Ectodermal cell (in vitro differentiated cells): ENCODE results near the gene ZNF414.

Source experiments
- H3K27ac ChIP-seq: 2 replicates; pipeline ENCODE4 v1.7.0; 2013; ENCODE audit warnings: mild to moderate bottlenecking, low read depth, low read length; ENCODE audit not compliant: insufficient read depth, poor library complexity, severe bottlenecking
- H3K27me3 ChIP-seq: 2 replicates; pipeline ENCODE4 v1.7.0; 2013; ENCODE audit warnings: mild to moderate bottlenecking, low read length; ENCODE audit not compliant: insufficient read depth, control insufficient read depth, poor library complexity, severe bottlenecking
- H3K36me3 ChIP-seq: one replicate; pipeline ENCODE4 v1.7.0; 2013; ENCODE audit warnings: low read length; ENCODE audit not compliant: control insufficient read depth, insufficient read depth
- H3K4me1 ChIP-seq: one replicate; pipeline ENCODE4 v1.7.0; 2013; ENCODE audit warnings: low read length; ENCODE audit not compliant: control insufficient read depth, insufficient read depth
- H3K4me3 ChIP-seq: 2 replicates; pipeline ENCODE4 v1.7.0; 2013; ENCODE audit warnings: low read depth, low read length, control low read depth; ENCODE audit not compliant: insufficient read depth
- H3K9me3 ChIP-seq: 2 replicates; pipeline ENCODE4 v1.7.0; 2013; ENCODE audit warnings: mild to moderate bottlenecking, low read length, moderate library complexity; ENCODE audit not compliant: control insufficient read depth
- WGBS, 2 experiments: methylation state at CpG; one replicate each; pipeline ENCODE4 v1.1.7; 2013; ENCODE audit warnings: missing lambda C conversion rate in 2 of 2; 5-methylcytosine and 5-hydroxymethylcytosine counted together

Gene ZNF414

GRCh38 chr19:8469613-8470368 lies 44.2 kb downstream of the ZNF414 start:
- H3K9me3 ChIP-seq: no peaks in the 10 kb centered on the region
- peaks cover 62% of the 10 kb centered on the region for H3K36me3 ChIP-seq
- peaks cover 18% of the 10 kb centered on the region for H3K4me1 ChIP-seq
- 84 to 87% methylated on average over 13 of the region's 13 CpGs for WGBS, 2 experiments
- no peaks in the 10 kb centered on the region for H3K27me3 ChIP-seq
- H3K27ac ChIP-seq: peak overlapping the region; percentile 64
- H3K4me3 ChIP-seq: no peak overlapping the region

GRCh38 chr19:8468761-8469373 lies 45.1 kb downstream of the ZNF414 start:
- H3K4me3 ChIP-seq: no peak overlapping the region
- peaks cover 69% of the 10 kb centered on the region for H3K36me3 ChIP-seq
- H3K9me3 ChIP-seq: no peaks in the 10 kb centered on the region
- H3K4me1 ChIP-seq: peaks cover 18% of the 10 kb centered on the region
- WGBS, 2 experiments: 94 to 96% methylated on average over 6 to 8 of the region's 8 CpGs
- no peaks in the 10 kb centered on the region for H3K27me3 ChIP-seq
- H3K27ac ChIP-seq: no peak overlapping the region

GRCh38 chr19:8468124-8468523 lies 45.8 kb downstream of the ZNF414 start:
- H3K27me3 ChIP-seq: no peaks in the 10 kb centered on the region
- H3K4me3 ChIP-seq: no peak overlapping the region
- H3K4me1 ChIP-seq: peaks cover 18% of the 10 kb centered on the region
- peaks cover 73% of the 10 kb centered on the region for H3K36me3 ChIP-seq
- WGBS, 2 experiments: 95 to 100% methylated on average over 1 to 3 of the region's 3 CpGs
- H3K27ac ChIP-seq: no peak overlapping the region
- H3K9me3 ChIP-seq: no peaks in the 10 kb centered on the region

GRCh38 chr19:8466018-8466417 lies 47.9 kb downstream of the ZNF414 start:
- 95 to 96% methylated on average over 4 of the region's 4 CpGs for WGBS, 2 experiments
- Histone ChIP-seq H3K9me3 (no peaks in the 10 kb centered on the region), H3K36me3 (peaks cover 64% of the 10 kb centered on the region), H3K27ac (no peak overlapping the region), H3K27me3 (no peaks in the 10 kb centered on the region), H3K4me1 (peaks cover 18% of the 10 kb centered on the region), H3K4me3 (no peak overlapping the region)

DNA sequence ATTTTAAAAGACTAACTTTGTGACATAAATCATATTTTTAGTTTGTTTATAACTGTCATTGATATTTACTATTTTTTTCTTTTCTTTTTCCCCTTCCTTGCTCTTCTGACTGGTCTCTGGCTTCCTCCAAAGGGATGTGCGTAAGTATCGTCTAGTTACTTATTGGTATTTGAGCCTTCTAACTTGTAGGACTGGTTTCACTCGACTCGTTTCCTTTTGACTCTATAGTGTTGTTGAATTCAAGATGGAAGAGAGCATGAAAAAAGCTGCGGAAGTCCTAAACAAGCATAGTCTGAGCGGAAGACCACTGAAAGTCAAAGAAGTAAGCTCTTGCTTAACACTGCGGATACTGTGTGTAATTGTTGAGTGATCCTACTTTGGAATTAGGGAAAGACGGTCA lies 50.6 kb downstream of the ZNF414 start:
- 97 to 98% methylated on average over 8 of the region's 8 CpGs for WGBS, 2 experiments
- H3K27ac ChIP-seq: no peak overlapping the region
- H3K36me3 ChIP-seq: peaks cover 42% of the 10 kb centered on the region

GRCh38 chr19:8462571-8462970 lies 51.4 kb downstream of the ZNF414 start:
- Histone ChIP-seq H3K9me3 (no peaks in the 10 kb centered on the region), H3K4me1 (peaks cover 15% of the 10 kb centered on the region), H3K4me3 (no peak overlapping the region), H3K27ac (no peak overlapping the region), H3K36me3 (peaks cover 42% of the 10 kb centered on the region), H3K27me3 (no peaks in the 10 kb centered on the region)
- 87 to 93% methylated on average over 5 of the region's 5 CpGs for WGBS, 2 experiments

More for the DNA sequence above, 50.6 kb downstream of the ZNF414 start:
- no peak overlapping the region for H3K4me3 ChIP-seq
- no peaks in the 10 kb centered on the region for H3K9me3 ChIP-seq
- H3K27me3 ChIP-seq: no peaks in the 10 kb centered on the region
- peaks cover 10% of the 10 kb centered on the region for H3K4me1 ChIP-seq

- H3K9me3 ChIP-seq: no peaks in the 10 kb centered on the region
- H3K4me3 ChIP-seq: no peak overlapping the region
- WGBS, 2 experiments: 94 to 96% methylated on average over 14 of the region's 14 CpGs
- no peaks in the 10 kb centered on the region for H3K27me3 ChIP-seq
- H3K36me3 ChIP-seq: peaks cover 38% of the 10 kb centered on the region
- H3K27ac ChIP-seq: no peak overlapping the region
- H3K4me1 ChIP-seq: peaks cover 19% of the 10 kb centered on the region
Measured at GRCh38 chr19:8461891-8462290, 52.1 kb downstream of the ZNF414 start.

DNA sequence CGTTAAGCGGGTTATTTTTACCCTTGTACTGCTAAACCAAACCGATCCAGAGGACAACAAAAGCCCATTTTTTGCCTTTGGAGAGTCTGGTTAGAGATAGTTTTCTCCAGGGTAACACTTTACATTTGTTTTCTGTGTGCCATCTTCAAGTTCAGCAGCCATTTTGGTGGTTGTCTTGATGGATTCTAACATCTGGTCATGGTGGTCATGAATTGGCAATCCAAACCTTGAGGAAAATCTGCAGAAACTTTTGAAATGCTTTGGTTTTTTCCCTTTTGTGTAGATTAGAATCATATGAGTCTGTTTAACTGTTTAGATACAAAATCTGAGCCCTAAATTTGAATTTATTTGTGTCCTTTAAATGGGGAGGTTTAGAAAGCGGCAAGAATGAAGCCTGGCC lies 52.6 kb downstream of the ZNF414 start:
- H3K27me3 ChIP-seq: no peaks in the 10 kb centered on the region
- 95 to 99% methylated on average over 3 of the region's 4 CpGs for WGBS, 2 experiments
- no peak overlapping the region for H3K27ac ChIP-seq
- H3K4me1 ChIP-seq: peaks cover 19% of the 10 kb centered on the region
- H3K9me3 ChIP-seq: no peaks in the 10 kb centered on the region
- H3K36me3 ChIP-seq: peaks cover 41% of the 10 kb centered on the region
- no peak overlapping the region for H3K4me3 ChIP-seq

DNA sequence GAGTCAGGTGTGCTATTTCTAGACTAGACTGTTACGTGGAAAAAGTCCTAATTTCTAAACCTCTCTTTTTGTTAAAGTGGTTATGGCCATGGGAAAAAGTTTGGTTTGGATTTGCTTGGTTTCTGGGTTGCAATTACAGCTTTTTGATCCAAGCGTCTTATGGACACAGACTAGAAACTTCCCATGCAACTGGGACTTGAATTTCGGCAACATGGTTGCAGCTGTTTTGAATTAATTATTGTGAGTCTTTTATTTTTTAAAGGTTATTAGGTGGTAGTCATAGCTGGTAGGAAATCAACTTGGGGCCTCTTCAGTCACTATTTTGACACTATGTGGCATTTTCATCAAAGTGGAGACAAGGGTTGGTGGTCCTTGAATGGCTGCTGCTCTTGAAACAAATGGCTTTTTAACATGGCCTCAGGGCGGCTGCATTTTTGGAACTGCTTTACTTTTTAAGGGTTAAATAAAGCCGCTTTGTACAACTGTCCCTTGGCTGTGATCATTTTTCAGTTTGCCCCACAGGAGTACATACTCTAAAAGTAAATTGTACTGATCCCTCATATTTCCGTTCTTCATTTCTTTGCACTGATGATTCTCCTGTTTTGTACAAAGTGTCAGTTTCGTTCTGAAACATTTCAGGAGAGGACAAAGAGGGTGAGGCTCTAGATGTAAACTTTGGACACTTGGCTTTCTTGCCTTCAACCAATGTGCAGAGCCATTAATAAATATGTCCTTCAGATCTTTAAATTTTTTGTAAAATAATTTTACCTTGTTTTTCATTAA lies 53.3 kb downstream of the ZNF414 start:
- no peaks in the 10 kb centered on the region for H3K27me3 ChIP-seq
- H3K36me3 ChIP-seq: peaks cover 37% of the 10 kb centered on the region
- H3K4me3 ChIP-seq: no peak overlapping the region
- WGBS, 2 experiments: 93 to 96% methylated on average over 7 of the region's 7 CpGs
- no peaks in the 10 kb centered on the region for H3K9me3 ChIP-seq
- H3K4me1 ChIP-seq: peaks cover 19% of the 10 kb centered on the region
- no peak overlapping the region for H3K27ac ChIP-seq
